BLaER1 (cell line): Measurements from ENCODE around the gene TOR1AIP1.

Experiments used
- H3K27ac ChIP-seq: shearing (Covaris generic); formaldehyde crosslinking; 2 replicates; pipeline ENCODE4 v1.8.1; 2022
- H3K27me3 ChIP-seq: shearing (Covaris generic); formaldehyde crosslinking; 2 replicates; pipeline ENCODE4 v1.8.1; 2022
- H3K36me3 ChIP-seq: shearing (Covaris generic); formaldehyde crosslinking; 2 replicates; pipeline ENCODE4 v1.8.1; 2022
- H3K4me1 ChIP-seq: shearing (Covaris generic); formaldehyde crosslinking; 2 replicates; pipeline ENCODE4 v1.8.1; 2022
- H3K4me2 ChIP-seq: shearing (Covaris generic); formaldehyde crosslinking; 2 replicates; pipeline ENCODE4 v1.8.1; 2022
- H3K4me3 ChIP-seq: shearing (Covaris generic); formaldehyde crosslinking; 2 replicates; pipeline ENCODE4 v1.8.1; 2022
- H3K9ac ChIP-seq: shearing (Covaris generic); formaldehyde crosslinking; 2 replicates; pipeline ENCODE4 v1.8.1; 2022
- H3K9me3 ChIP-seq: shearing (Covaris generic); formaldehyde crosslinking; 2 replicates; pipeline ENCODE4 v1.8.1; 2022
- H4K20me1 ChIP-seq: shearing (Covaris generic); formaldehyde crosslinking; 2 replicates; pipeline ENCODE4 v1.8.1; 2022
- Cebpa-rat ChIP-seq: shearing (Covaris generic); IDR thresholded peaks from 2 replicates; pipeline ENCODE4 v1.8.1; 2022

TOR1AIP1 gene

GRCh38 chr1:179930867-179931266 is 48.8 kb downstream of the TOR1AIP1 start:
- Histone ChIP-seq H3K9me3 (no peaks in the 10 kb centered on the region), H3K27ac (no peak overlapping the region), H4K20me1 (no peaks in the 10 kb centered on the region), H3K36me3 (no peaks in the 10 kb centered on the region), H3K27me3 (no peaks in the 10 kb centered on the region), H3K4me2 (no peak overlapping the region), H3K4me1 (no peaks in the 10 kb centered on the region), H3K4me3 (no peak overlapping the region), H3K9ac (no peak overlapping the region)
- no peak for TF ChIP-seq Cebpa-rat

DNA sequence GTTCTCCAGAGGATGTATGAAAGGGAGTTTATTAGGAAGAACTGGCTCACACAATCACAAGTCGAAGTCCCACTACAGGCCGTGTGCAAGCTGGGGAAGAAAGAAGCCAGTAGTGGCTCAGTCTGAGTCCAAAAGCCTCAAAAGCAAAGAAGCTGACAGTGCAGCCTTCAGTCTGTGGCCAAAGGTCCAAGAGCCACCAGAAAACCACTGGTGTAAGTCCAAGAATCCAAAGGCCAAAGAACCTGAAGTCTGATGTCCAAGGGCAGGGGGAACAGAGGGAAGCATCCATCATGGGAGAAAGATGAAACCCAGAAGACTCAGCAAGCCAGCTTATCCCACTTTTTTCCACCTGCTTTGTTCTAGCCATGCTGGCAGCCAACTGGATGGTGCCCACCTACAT is 51.1 kb downstream of the TOR1AIP1 start:
- no peak overlapping the region for H3K4me3 ChIP-seq
- H3K9ac ChIP-seq, result no peak overlapping the region
- H4K20me1 ChIP-seq, result no peaks in the 10 kb centered on the region
- H3K4me2 ChIP-seq, result no peak overlapping the region
- H3K9me3 ChIP-seq, result no peaks in the 10 kb centered on the region
- H3K4me1 ChIP-seq, result no peaks in the 10 kb centered on the region
- no peak overlapping the region for H3K27ac ChIP-seq
- H3K27me3 ChIP-seq, result no peaks in the 10 kb centered on the region
- H3K36me3 ChIP-seq, result no peaks in the 10 kb centered on the region
- TF ChIP-seq Cebpa-rat, result no peak

- H3K27ac ChIP-seq, result no peak overlapping the region
- H3K4me1 ChIP-seq, result no peaks in the 10 kb centered on the region
- no peaks in the 10 kb centered on the region for H3K36me3 ChIP-seq
- no peak overlapping the region for H3K9ac ChIP-seq
- no peak for TF ChIP-seq Cebpa-rat
- no peak overlapping the region for H3K4me2 ChIP-seq
- no peaks in the 10 kb centered on the region for H4K20me1 ChIP-seq
- H3K4me3 ChIP-seq, result no peak overlapping the region
- no peaks in the 10 kb centered on the region for H3K27me3 ChIP-seq
- H3K9me3 ChIP-seq, result no peaks in the 10 kb centered on the region
Observed at GRCh38 chr1:179935909-179936496, 53.9 kb downstream of the TOR1AIP1 start.

DNA sequence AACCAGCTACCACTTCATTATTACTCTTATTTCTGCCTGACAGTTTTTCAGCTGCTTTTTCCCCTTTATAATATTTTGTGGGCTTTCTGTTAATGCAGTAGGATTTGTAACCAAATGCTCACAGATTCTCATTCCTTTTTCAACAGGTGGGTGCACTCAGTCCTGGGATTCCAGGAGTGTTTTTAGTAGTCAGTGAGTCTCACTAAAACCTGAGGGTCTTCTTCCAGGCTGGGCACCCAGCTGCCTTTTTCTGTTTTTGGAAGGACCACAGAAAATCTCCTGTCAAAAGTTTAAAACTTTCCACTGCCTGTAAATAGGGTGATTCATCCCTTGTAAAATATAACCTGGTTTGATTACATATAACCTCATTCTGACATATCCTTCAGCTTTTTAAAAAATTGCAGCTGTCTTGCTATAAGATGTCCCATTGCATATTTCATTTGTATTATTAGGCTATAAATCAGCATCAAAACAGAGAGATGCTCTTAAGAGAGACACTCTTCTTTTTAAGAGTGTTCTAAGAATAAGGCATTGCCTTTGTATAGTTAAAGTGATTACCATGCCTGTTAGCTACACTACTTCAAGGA is 55.7 kb downstream of the TOR1AIP1 start:
- no peak overlapping the region for H3K4me2 ChIP-seq
- no peaks in the 10 kb centered on the region for H3K4me1 ChIP-seq
- no peak for TF ChIP-seq Cebpa-rat
- no peak overlapping the region for H3K27ac ChIP-seq
- H3K36me3 ChIP-seq, result no peaks in the 10 kb centered on the region
- no peak overlapping the region for H3K9ac ChIP-seq
- H3K9me3 ChIP-seq, result no peaks in the 10 kb centered on the region
- H3K27me3 ChIP-seq, result no peaks in the 10 kb centered on the region
- no peak overlapping the region for H3K4me3 ChIP-seq
- no peaks in the 10 kb centered on the region for H4K20me1 ChIP-seq

DNA sequence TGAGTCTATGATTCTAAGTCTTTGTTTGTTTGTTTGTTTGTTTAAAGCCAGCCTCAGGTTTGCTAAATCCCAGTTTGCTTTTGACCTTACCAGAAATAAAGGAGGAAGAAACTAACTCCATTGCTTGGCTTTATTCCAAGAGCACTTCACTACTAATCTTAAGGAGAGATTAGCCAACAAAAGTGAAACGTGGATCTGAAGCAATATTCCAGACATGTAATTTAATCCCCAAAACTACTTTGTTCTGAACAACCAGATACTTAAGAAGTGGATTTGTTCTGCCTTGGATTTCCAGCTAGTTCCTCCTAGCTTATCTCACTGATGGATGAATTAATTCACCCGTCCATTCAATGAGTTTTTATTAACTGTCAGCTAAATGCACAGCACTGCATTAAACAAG is 56.7 kb downstream of the TOR1AIP1 start:
- Histone ChIP-seq H3K27ac (no peak overlapping the region), H3K4me1 (no peaks in the 10 kb centered on the region), H3K4me3 (no peak overlapping the region), H3K4me2 (no peak overlapping the region), H3K9ac (no peak overlapping the region), H3K36me3 (no peaks in the 10 kb centered on the region), H3K27me3 (no peaks in the 10 kb centered on the region), H3K9me3 (no peaks in the 10 kb centered on the region), H4K20me1 (no peaks in the 10 kb centered on the region)
- TF ChIP-seq Cebpa-rat, result no peak

- Histone ChIP-seq H3K36me3 (no peaks in the 10 kb centered on the region), H3K9me3 (no peaks in the 10 kb centered on the region), H3K4me3 (no peak overlapping the region), H3K9ac (no peak overlapping the region), H3K27ac (no peak overlapping the region), H4K20me1 (no peaks in the 10 kb centered on the region), H3K4me1 (no peaks in the 10 kb centered on the region), H3K27me3 (no peaks in the 10 kb centered on the region), H3K4me2 (no peak overlapping the region)
- no peak for TF ChIP-seq Cebpa-rat
Observed at GRCh38 chr1:179939941-179940340, 57.9 kb downstream of the TOR1AIP1 start.

DNA sequence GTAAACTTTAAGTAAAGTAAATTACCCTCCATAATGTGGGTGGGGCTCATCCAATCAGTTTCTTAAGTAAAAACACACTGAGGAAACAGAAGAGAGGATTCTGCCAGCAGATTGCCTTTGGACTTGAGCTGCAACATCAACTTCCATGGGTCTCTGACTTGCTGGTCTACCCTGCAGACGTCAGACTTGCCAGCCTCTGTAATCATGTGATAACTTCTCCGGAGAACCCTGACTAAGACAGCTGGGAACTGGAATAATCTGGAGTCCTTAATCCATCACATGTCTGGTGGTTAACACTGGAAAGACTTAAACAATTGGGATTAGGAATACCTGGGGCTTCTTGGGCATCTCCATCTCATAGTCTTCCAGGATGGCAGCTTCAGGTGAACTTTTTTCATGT is 59.4 kb downstream of the TOR1AIP1 start:
- Histone ChIP-seq H3K4me1 (no peaks in the 10 kb centered on the region), H3K9me3 (no peaks in the 10 kb centered on the region), H3K27me3 (no peaks in the 10 kb centered on the region), H3K4me3 (no peak overlapping the region), H3K4me2 (no peak overlapping the region), H4K20me1 (no peaks in the 10 kb centered on the region), H3K36me3 (no peaks in the 10 kb centered on the region), H3K9ac (no peak overlapping the region), H3K27ac (no peak overlapping the region)
- no peak for TF ChIP-seq Cebpa-rat

DNA sequence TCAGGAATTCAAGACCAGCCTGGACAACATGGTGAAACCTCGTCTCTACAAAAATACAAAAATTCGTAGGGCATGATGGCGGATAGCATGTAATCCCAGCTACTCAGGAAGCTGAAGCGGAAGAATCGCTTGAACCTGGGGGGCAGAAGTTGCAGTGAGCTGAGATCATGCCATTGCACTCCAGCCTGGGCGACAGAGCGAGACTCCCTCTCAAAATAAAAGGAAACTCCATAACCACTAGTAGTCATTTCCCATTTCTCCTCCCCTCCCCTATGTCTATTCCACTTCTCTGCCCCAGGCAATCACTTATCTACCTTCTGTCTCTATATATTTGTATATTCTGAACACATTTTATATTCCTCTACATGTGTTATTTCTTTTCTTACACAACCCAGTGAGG is 68.6 kb downstream of the TOR1AIP1 start:
- Histone ChIP-seq H3K9me3 (no peaks in the 10 kb centered on the region), H3K4me2 (no peak overlapping the region), H3K4me1 (peaks cover 11% of the 10 kb centered on the region), H4K20me1 (peaks cover 10% of the 10 kb centered on the region), H3K4me3 (no peak overlapping the region), H3K27ac (no peak overlapping the region), H3K9ac (no peak overlapping the region), H3K36me3 (no peaks in the 10 kb centered on the region), H3K27me3 (no peaks in the 10 kb centered on the region)
- TF ChIP-seq Cebpa-rat, result no peak

GRCh38 chr1:179951383-179952144 is 69.5 kb downstream of the TOR1AIP1 start:
- no peak overlapping the region for H3K27ac ChIP-seq
- no peak for TF ChIP-seq Cebpa-rat

GRCh38 chr1:179952186-179952585 is 70.1 kb downstream of the TOR1AIP1 start:
- no peak for TF ChIP-seq Cebpa-rat
- Histone ChIP-seq H3K4me1 (peaks cover 22% of the 10 kb centered on the region), H3K4me2 (no peak overlapping the region)

More at GRCh38 chr1:179951383-179952144, 69.5 kb downstream of the TOR1AIP1 start:
- no peak overlapping the region for H3K4me2 ChIP-seq
- H4K20me1 ChIP-seq, result peaks cover 19% of the 10 kb centered on the region
- no peak overlapping the region for H3K9ac ChIP-seq
- peaks cover 17% of the 10 kb centered on the region for H3K4me1 ChIP-seq
- H3K9me3 ChIP-seq, result no peaks in the 10 kb centered on the region
- no peak overlapping the region for H3K4me3 ChIP-seq
- no peaks in the 10 kb centered on the region for H3K27me3 ChIP-seq
- H3K36me3 ChIP-seq, result no peaks in the 10 kb centered on the region

More at GRCh38 chr1:179952186-179952585, 70.1 kb downstream of the TOR1AIP1 start:
- Histone ChIP-seq H3K27me3 (no peaks in the 10 kb centered on the region), H4K20me1 (peaks cover 25% of the 10 kb centered on the region), H3K4me3 (no peak overlapping the region), H3K36me3 (no peaks in the 10 kb centered on the region), H3K9ac (no peak overlapping the region), H3K9me3 (no peaks in the 10 kb centered on the region), H3K27ac (no peak overlapping the region)
